ENCODE results near the gene UQCRHL.

DNA sequence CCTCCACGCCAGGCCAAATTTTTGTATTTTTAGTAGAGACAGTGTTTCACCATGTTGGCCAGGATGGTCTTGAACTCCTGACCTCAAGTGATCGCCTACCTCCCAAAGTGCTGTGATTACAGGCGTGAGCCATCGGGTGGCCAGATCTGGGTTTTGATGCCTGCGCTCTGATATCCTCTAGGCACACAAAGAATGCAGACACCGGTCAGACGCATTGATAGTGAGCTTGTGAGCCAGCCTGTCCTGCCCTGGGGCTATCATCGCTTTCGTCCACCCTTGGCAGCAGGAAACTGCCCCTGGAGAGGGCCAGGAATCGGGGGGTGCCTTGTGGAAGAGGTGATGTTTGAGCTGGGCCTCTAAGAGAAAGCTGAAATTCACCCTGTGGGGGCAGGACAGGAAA lies 44.9 kb downstream of the UQCRHL start:
- TF ChIP-seq, protein P1, sequence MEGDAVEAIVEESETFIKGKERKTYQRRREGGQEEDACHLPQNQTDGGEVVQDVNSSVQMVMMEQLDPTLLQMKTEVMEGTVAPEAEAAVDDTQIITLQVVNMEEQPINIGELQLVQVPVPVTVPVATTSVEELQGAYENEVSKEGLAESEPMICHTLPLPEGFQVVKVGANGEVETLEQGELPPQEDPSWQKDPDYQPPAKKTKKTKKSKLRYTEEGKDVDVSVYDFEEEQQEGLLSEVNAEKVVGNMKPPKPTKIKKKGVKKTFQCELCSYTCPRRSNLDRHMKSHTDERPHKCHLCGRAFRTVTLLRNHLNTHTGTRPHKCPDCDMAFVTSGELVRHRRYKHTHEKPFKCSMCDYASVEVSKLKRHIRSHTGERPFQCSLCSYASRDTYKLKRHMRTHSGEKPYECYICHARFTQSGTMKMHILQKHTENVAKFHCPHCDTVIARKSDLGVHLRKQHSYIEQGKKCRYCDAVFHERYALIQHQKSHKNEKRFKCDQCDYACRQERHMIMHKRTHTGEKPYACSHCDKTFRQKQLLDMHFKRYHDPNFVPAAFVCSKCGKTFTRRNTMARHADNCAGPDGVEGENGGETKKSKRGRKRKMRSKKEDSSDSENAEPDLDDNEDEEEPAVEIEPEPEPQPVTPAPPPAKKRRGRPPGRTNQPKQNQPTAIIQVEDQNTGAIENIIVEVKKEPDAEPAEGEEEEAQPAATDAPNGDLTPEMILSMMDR (IDR thresholded peaks at IDR 0.05): no peak
- no peak for TF ChIP-seq POLR2AphosphoS5 (IDR thresholded peaks at IDR 0.05)
